Subcutaneous abdominal adipose tissue (tissue), 5 donors: Measurements from ENCODE around the gene TXK.

Experiments
- H3K27ac ChIP-seq: one replicate; pipeline ENCODE4 v1.7.0; 2013; ENCODE audit warnings: low read depth, mild to moderate bottlenecking, inconsistent platforms, low read length, moderate library complexity
- H3K27me3 ChIP-seq, 5 donors: one replicate each; pipeline ENCODE4 v1.7.0; 2013; ENCODE audit warnings: low read length in 5 of 5, inconsistent platforms in 1 of 5; ENCODE audit not compliant: control insufficient read depth in 5 of 5, insufficient read depth in 4 of 5
- H3K36me3 ChIP-seq, 5 donors: one replicate each; pipeline ENCODE4 v1.7.0; 2013; ENCODE audit warnings: low read length in 5 of 5; ENCODE audit not compliant: control insufficient read depth in 5 of 5, insufficient read depth in 5 of 5
- H3K4me1 ChIP-seq, 5 donors: one replicate each; pipeline ENCODE4 v1.7.0; 2013; ENCODE audit warnings: low read length in 5 of 5, mild to moderate bottlenecking in 3 of 5, moderate library complexity in 1 of 5; ENCODE audit not compliant: control insufficient read depth in 5 of 5, insufficient read depth in 5 of 5
- H3K4me3 ChIP-seq, 5 donors: one replicate each; pipeline ENCODE4 v1.7.0; 2013; ENCODE audit warnings: low read length in 5 of 5, low read depth in 1 of 5
- H3K9ac ChIP-seq, 5 donors: one replicate each; pipeline ENCODE4 v1.7.0; 2013; ENCODE audit warnings: low read length in 5 of 5, mild to moderate bottlenecking in 4 of 5, moderate library complexity in 3 of 5
- H3K9me3 ChIP-seq, 5 donors: one replicate each; pipeline ENCODE4 v1.7.0; 2013; ENCODE audit warnings: low read length in 5 of 5; ENCODE audit not compliant: control insufficient read depth in 5 of 5
- donor health status: healthy.
- donor health status: healthy.
- donor health status: healthy.
- donor health status: healthy.
- donor health status: healthy.

Gene TXK

GRCh38 chr4:48017108-48017571 lies 116.9 kb downstream of the TXK start:
- Histone ChIP-seq H3K4me3 (peak overlapping the region; percentile 65 to 90 (median 74)), H3K9ac (peak overlapping the region; percentile 48 to 82 (median 61)), H3K27ac (no peak overlapping the region), H3K27me3 (peaks cover 0 to 7% (median 0%) of the 10 kb centered on the region in 5 donors), H3K4me1 (peaks cover 3 to 23% (median 18%) of the 10 kb centered on the region in 5 donors), H3K9me3 (no peaks in the 10 kb centered on the region), H3K36me3 (no peaks in the 10 kb centered on the region)
